T-helper 17 cell (primary cell): ENCODE measurements around the gene GLB1L2. TPM values are rescaled to one million over a fixed set of nuclear protein-coding genes. Genes with fewer than 3 reads are reported as not detected.
"Not testable (repeated sequence)": the region's sequence is repeated elsewhere in the genome, so short reads cannot be mapped to it uniquely, and the experiment has no call there.

Source experiments
- ATAC-seq: fragments of 150-1000 bp; cut with Tn5 transposase; 2 replicates; pipeline ENCODE4 v1.10.0; 2021; ENCODE audit warnings: mild to moderate bottlenecking, moderate library complexity
- DNase-seq, 3 donors: peaks; one replicate each; pipeline versions ENCODE4 v3.0.0 to v3.0.0-alpha.2; 2020 to 2021
- H3K9me3 ChIP-seq: one replicate; pipeline ENCODE4 v1.7.0; 2013; ENCODE audit warnings: low read length, mild to moderate bottlenecking; ENCODE audit not compliant: control insufficient read depth, poor library complexity, severe bottlenecking
- H3K27ac Mint-ChIP-seq: one replicate; pipeline ENCODE4 v1.8.0; 2022; ENCODE audit warnings: mild to moderate bottlenecking, moderate library complexity, mixed read lengths
- H3K27me3 Mint-ChIP-seq: one replicate; pipeline ENCODE4 v1.8.0; 2022; ENCODE audit warnings: mixed read lengths
- H3K36me3 Mint-ChIP-seq: one replicate; pipeline ENCODE4 v1.8.0; 2022; ENCODE audit warnings: low read depth, mixed read lengths
- H3K4me1 Mint-ChIP-seq: one replicate; pipeline ENCODE4 v1.8.0; 2022; ENCODE audit warnings: mild to moderate bottlenecking, mixed read lengths
- H3K4me3 Mint-ChIP-seq: one replicate; pipeline ENCODE4 v1.8.0; 2022; ENCODE audit warnings: mild to moderate bottlenecking, moderate library complexity, mixed read lengths
- total RNA-seq, 4 donors: library from RNA in 2 of 4; stranded (reverse) in 2 of 4; gene quantifications; one replicate each; pipeline ENCODE4 v1.2.3 and lab custom pipeline; 2022 to 2026

Gene GLB1L2
- total RNA-seq, 2 donors from 2014 or later, result 0.37 to 0.73 TPM

DNA sequence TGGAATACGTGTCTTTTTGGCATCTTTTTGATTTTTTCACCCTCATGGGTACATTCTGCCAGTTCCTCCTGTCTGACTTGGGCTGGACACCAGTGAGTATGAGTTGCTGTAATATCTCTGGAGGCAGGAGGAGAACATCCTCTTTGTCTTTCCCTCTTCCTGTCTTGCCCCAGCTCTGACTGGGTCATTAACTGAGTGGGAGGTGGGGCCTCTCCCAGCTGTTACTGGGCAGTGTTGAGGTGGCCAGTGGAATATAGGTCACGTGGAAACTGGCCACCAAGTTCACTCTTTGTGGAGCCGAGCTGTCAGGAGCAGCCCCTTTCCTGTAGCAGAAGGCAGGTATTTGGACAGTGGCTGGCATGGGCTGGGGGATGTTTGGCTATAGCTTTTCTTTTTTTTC lies 2.2 kb downstream of the GLB1L2 start:
- no peak overlapping the region for H3K4me3 Mint-ChIP-seq
- H3K27me3 Mint-ChIP-seq, result peaks cover 35% of the 10 kb centered on the region
- H3K9me3 ChIP-seq, result no peaks in the 10 kb centered on the region
- H3K4me1 Mint-ChIP-seq, result peaks cover 11% of the 10 kb centered on the region
- H3K27ac Mint-ChIP-seq, result no peak overlapping the region
- no peaks in the 10 kb centered on the region for H3K36me3 Mint-ChIP-seq
- DNase-seq, result no peak
- no peak for ATAC-seq

DNA sequence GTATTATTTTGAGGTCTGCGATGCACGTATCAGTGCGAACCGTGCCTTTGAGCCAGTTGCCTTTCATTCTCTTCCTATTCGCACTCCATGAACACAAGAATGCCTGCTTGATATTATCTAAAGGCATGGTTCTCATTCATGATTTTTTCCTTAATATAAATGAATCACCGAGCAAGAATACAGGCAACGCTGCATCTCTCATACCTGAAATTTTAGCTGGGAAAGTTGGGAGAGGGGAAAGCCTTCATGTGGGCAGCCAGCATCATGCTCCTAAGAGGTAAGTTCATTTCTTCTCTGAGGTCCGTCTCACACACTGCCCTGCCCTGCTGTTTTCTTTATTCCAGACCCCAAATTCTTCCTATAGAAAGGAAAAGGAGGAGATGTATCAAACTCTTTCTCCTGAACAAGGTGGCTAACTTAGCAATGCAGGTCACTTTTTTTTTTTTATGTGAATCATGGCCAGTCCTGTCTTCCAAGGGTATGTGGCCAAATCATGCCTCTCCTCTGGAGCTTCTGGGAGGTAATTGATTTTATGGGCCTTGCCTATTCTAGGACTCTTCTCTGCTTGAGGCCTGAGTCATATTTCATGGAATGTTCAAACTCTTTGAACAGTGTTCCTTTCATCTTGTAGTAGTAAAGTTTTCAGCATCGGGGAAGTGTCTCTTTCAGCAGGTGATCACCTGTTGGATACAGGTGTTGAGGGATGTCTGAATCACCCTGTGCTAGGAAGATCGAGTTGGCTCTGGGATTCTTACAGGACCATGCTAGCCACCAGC lies 3.2 kb downstream of the GLB1L2 start:
- DNase-seq (no peak), ATAC-seq (no peak)
- Mint-ChIP-seq H3K27ac (no peak overlapping the region), H3K36me3 (no peaks in the 10 kb centered on the region), H3K4me1 (peaks cover 11% of the 10 kb centered on the region), H3K27me3 (peaks cover 35% of the 10 kb centered on the region), H3K4me3 (no peak overlapping the region)
- H3K9me3 ChIP-seq, result no peaks in the 10 kb centered on the region

DNA sequence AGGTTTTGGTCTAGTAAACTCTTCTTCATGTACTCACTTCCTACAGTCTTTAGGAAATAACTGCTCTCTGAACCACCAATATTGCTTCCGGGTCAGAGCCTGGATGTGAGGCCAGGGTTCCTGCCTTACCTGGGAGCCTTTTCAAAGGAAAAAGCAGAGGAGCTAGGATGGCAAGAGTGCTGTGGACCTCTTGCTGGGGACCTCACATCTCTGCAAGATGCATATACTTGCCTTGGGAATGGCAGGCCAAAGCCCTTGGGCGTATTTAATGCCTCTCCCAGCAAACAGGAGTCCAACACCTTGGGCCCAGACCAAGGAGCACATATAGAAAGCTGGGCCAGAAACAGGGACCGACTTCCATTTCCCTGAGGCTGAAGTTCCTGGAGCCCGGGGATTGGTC lies 5.3 kb downstream of the GLB1L2 start:
- no peak overlapping the region for H3K4me3 Mint-ChIP-seq
- no peak for ATAC-seq

DNA sequence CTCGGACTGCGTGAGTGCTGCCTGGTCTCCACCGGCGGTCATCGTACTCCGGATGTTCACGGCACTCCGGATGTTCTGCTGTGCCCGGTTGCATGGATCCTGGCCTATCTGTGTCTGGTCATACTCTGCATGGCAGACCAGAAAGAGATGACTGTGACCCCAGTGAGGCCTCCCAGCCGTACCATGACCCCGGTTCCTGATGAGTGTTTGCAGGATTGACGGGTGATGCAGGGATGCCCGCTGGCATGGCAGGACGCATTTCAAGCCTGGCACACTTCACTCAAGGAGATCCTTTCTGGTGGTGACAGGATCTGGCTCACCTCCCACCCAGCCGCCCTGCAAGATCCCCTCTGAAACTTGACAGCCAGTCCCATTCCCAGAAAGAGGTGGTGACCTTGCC lies 6.3 kb downstream of the GLB1L2 start:
- Mint-ChIP-seq H3K27ac (no peak overlapping the region), H3K27me3 (peaks cover 30% of the 10 kb centered on the region), H3K4me3 (no peak overlapping the region), H3K4me1 (no peaks in the 10 kb centered on the region), H3K36me3 (no peaks in the 10 kb centered on the region)
- H3K9me3 ChIP-seq, result no peaks in the 10 kb centered on the region
- no peak for ATAC-seq
- no peak for DNase-seq

More for the DNA sequence above, 5.3 kb downstream of the GLB1L2 start:
- H3K27me3 Mint-ChIP-seq, result peaks cover 35% of the 10 kb centered on the region
- no peak for DNase-seq
- H3K27ac Mint-ChIP-seq, result no peak overlapping the region
- no peaks in the 10 kb centered on the region for H3K36me3 Mint-ChIP-seq
- no peaks in the 10 kb centered on the region for H3K9me3 ChIP-seq
- H3K4me1 Mint-ChIP-seq, result peaks cover 6% of the 10 kb centered on the region

DNA sequence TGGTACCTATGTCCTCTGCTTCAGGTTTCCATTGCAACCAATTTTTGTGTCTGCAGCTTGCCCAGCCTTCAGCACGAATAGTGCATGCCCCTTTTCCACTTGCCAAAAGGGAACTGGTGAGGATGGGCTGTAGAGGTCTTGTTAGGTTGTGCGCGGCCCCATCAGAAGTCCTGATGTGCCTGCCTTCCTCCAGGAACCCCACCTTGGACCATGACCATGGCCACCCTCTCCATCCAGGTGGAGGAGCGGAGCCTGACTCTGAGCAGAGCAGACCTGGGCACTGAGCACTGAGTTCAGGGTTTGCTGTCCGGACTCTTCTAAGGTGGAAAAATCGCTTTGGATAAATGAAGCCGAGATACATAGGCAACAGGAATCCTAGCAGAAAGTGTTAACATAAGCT lies 6.9 kb downstream of the GLB1L2 start:
- Mint-ChIP-seq H3K27ac (no peak overlapping the region), H3K36me3 (no peaks in the 10 kb centered on the region), H3K27me3 (peaks cover 24% of the 10 kb centered on the region), H3K4me3 (no peak overlapping the region), H3K4me1 (no peaks in the 10 kb centered on the region)
- H3K9me3 ChIP-seq, result no peaks in the 10 kb centered on the region
- ATAC-seq, result no peak
- no peak for DNase-seq

DNA sequence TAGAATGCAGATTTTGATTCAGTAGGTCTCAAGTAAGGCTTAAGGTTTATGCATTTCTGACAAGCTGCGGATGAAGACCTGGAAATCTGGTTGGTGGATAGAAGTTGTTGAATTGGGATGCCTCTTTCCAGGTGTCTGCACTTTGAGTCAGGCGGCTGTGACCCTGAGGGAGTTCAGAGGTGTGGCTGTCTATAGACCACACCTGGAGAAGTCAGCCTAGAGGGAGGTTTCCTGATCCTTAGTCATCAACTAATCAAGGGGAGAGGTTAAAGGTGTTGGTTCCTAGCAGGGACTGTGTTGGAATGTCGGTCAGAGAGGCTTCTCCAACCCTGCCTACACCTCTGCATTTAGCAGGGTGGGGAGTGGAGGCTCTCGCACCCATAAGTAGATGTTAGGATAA lies 8.0 kb downstream of the GLB1L2 start:
- H3K27me3 Mint-ChIP-seq, result peaks cover 18% of the 10 kb centered on the region
- no peaks in the 10 kb centered on the region for H3K9me3 ChIP-seq
- ATAC-seq, result no peak
- H3K4me1 Mint-ChIP-seq, result no peaks in the 10 kb centered on the region
- no peak overlapping the region for H3K27ac Mint-ChIP-seq
- H3K36me3 Mint-ChIP-seq, result no peaks in the 10 kb centered on the region
- no peak overlapping the region for H3K4me3 Mint-ChIP-seq
- DNase-seq, result no peak

DNA sequence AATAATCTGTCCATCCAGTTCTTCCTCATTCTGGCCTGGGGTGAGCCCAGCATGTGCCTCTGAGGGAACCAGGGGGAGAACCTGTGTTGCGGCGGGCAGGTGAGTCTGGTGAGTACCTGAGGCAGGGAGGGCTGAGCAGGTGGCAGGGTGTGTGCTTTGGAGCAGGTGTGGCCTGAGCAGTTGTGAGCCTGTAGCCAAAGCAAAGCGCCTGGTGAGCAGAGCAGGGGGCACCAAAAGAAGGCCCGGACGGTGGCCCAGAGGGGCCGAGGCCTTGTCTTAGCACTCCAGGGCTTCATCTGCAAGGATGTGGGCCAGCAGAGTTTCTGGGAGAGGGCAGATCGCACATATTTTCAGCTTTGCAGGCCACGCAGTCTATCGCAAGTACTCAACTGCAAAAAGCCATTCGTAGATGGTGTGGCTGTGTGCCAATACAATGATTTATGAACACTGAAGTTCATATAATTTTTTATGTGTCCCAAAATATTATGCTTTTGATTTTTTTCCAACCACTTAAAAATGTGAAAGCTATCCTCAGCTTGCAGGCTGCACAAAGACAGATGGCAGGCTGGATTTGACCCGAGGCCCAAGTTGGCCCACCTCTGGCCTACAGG lies 8.7 kb downstream of the GLB1L2 start:
- H3K9me3 ChIP-seq, result no peaks in the 10 kb centered on the region
- no peak overlapping the region for H3K4me3 Mint-ChIP-seq
- H3K4me1 Mint-ChIP-seq, result no peaks in the 10 kb centered on the region
- no peak overlapping the region for H3K27ac Mint-ChIP-seq
- peaks cover 11% of the 10 kb centered on the region for H3K27me3 Mint-ChIP-seq
- no peaks in the 10 kb centered on the region for H3K36me3 Mint-ChIP-seq
- DNase-seq, result no peak
- no peak for ATAC-seq

DNA sequence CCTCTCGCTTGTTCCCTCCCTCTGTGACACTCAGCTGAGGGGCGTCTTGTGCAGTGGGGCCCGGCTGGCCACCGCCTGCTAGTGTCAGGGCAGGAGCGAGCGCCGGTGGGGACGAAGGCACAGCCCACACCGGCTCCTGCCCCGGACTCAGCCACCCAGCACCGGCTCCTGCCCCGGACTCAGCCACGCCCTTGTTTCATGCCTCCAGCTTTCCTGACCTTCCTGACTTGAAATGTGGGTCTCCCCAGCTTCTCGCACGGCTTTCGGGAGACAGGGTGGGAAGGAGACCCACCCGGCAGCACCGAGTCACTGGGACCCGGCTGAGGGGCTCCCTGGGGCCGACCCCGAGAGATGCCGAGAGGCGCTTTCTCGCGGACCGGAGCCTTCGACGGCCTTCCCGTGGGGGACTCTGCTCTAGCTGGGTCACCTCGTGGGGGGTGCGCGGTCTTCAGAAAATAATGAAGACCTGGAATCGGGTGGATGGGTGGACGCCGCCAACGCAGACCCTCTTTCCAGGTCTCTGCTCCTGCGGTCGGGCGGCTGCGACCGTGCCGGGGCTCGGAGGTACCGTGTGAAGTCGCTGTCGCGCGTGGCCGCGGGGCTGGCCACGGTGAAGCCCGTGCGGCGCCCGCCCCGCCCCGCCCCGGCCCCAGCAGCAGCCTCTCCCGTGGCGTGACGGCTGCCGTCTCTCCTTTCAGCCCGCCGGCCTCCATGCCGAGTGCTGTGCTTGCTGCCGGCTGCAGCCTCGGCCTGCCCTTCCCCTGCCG lies 10.2 kb downstream of the GLB1L2 start:
- Mint-ChIP-seq H3K4me1 (no peaks in the 10 kb centered on the region), H3K27me3 (peaks cover 4% of the 10 kb centered on the region), H3K36me3 (no peaks in the 10 kb centered on the region), H3K27ac (no peak overlapping the region), H3K4me3 (no peak overlapping the region)
- no peak for DNase-seq
- ATAC-seq, result no peak
- no peaks in the 10 kb centered on the region for H3K9me3 ChIP-seq

DNA sequence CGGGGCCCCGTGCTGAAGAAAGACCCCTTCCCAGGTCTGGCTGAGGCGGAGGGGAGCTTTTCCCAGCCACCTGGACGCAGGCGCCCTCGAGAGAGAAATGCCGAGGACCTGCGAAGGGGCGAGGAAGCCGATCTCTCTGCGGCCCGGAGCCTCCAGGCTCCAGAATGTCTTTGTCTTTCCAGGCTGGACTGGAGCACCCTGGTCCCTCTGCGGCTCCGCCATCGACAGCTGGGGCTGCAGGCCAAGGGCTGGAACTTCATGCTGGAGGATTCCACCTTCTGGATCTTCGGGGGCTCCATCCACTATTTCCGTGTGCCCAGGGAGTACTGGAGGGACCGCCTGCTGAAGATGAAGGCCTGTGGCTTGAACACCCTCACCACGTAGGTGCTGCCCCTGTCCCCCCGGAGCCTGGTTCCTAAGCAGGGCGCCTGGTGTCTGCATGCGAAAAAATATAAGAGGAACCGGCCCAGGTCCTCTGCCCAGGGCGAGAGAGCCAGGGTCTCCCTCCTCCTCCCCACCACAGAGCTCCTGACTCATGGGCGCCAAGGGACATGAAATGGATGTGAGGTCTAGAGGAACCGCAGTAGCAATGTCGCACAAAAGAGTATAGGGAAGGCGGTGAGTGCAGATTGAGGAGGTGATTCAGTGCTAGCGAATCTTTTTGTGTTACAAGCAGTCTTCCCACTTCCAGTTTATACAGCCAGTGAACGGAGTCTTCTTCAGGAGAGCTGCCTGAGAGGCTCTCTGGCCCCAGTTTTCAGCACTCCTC lies 11.0 kb downstream of the GLB1L2 start:
- DNase-seq (no peak), ATAC-seq (no peak)
- no peaks in the 10 kb centered on the region for H3K36me3 Mint-ChIP-seq
- H3K9me3 ChIP-seq, result no peaks in the 10 kb centered on the region
- H3K27me3 Mint-ChIP-seq, result peaks cover 4% of the 10 kb centered on the region
- H3K4me3 Mint-ChIP-seq, result no peak overlapping the region
- H3K4me1 Mint-ChIP-seq, result no peaks in the 10 kb centered on the region
- no peak overlapping the region for H3K27ac Mint-ChIP-seq

DNA sequence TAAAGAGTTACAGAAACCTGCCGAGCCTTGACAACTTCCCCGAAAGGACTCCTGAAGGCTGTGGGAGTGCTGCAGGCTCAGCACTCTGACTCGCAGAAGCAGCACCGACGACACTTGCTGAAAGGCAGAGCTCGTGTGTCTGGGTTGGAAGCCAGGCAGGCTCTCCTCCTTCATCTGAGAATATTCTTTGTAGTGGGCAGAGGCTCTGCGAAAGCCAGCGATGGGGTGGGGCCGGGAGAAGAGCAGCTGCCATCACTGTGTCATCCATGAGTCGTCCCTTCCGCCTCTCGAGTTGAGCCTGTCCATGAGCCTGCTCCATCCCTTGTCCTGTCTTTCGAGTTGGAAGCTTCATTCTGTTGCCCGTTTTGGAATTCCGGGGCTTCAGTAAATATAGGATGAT lies 11.9 kb downstream of the GLB1L2 start:
- DNase-seq (no peak), ATAC-seq (no peak)
- Mint-ChIP-seq H3K36me3 (no peaks in the 10 kb centered on the region), H3K27me3 (peaks cover under 1% of the 10 kb centered on the region), H3K4me1 (no peaks in the 10 kb centered on the region), H3K4me3 (no peak overlapping the region), H3K27ac (peak overlapping the region; percentile 51)
- H3K9me3 ChIP-seq, result no peaks in the 10 kb centered on the region

DNA sequence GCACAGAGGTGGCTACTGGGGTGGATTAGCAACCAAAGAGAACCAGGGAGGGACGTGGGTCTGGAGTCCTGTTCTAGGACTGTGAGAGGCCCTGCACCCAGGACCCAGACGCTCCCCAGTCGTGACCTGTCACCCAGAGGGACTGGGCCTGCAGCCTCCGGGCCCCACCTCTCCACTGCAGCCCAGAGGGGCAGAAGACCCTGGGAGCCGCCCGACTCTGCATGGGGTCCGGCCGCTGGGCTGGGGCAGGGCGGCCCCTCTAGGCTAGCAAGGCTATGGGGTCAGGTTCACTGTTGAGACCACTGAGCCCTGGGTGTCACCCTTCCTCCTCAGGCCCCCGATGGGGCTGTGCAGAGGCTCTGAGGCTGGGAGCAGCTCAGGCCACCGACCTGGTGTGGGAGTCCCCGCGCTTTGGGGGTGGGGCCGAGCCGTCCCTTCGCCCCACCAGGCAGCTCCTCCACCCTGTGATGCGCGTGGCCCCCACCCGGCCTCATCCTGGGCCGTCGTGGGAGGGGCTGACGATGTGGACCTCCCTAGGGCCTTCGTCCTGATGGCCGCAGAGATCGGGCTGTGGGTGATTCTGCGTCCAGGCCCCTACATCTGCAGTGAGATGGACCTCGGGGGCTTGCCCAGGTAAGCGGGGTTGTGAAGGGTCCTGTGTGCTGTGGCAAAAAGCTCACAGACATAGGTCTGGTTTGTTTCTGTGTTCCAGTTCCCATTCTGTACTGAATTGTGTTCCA lies 12.9 kb downstream of the GLB1L2 start:
- not testable (repeated sequence) for H3K9me3 ChIP-seq, H3K36me3 Mint-ChIP-seq, H3K4me1 Mint-ChIP-seq, H3K4me3 Mint-ChIP-seq, DNase-seq, ATAC-seq, H3K27me3 Mint-ChIP-seq
- H3K27ac Mint-ChIP-seq, result peak overlapping the region; percentile 51

DNA sequence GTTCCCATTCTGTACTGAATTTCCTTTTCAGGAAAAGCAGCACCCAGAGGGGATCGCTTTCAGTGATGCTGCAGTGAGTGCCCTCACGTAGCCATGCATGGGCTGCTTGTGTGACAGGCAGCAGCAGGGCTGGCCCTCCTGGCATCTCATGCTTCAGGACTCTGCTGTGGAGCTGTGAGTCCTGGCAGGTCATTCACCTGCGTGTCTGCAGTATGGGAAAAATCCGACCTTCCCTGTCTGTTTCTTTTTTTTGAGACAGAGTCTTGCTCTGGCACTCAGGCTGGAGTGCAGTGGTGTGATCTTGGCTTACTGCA lies 13.4 kb downstream of the GLB1L2 start:
- Mint-ChIP-seq H3K27me3 (no peaks in the 10 kb centered on the region), H3K36me3 (no peaks in the 10 kb centered on the region), H3K4me1 (peaks cover 14% of the 10 kb centered on the region), H3K4me3 (no peak overlapping the region), H3K27ac (no peak overlapping the region)
- ATAC-seq (no peak), DNase-seq (no peak)
- no peaks in the 10 kb centered on the region for H3K9me3 ChIP-seq
